Panc1 (cell line): ENCODE data around the gene COL6A1. TPM values are rescaled to one million over a fixed set of nuclear protein-coding genes. Genes with fewer than 3 reads are reported as not detected.

Experiments used
- ATAC-seq: fragments of 200-7000 bp; cut with Tn5 transposase; 2 replicates; pipeline ENCODE4 v1.9.1; 2020; ENCODE audit warnings: mild to moderate bottlenecking, moderate library complexity
- BruUV-seq: library from RNA; stranded (reverse); fragments of 400-500 nt; replicated peaks from 2 replicates; lab custom pipeline; 2021; lab: Mats Ljungman, UMichigan
- CTCF ChIA-PET: fragments of 300-600 bp; sonication (Branson Sonifier 250); formaldehyde crosslinking; loops from one replicate; lab custom pipeline; 2022; ENCODE audit warnings: antibody characterized with exemption; lab: Charles Lee
- POLR2A ChIA-PET: fragments of 300-600 bp; sonication (Branson Sonifier 250); formaldehyde crosslinking; loops from one replicate; lab custom pipeline; 2022; ENCODE audit warnings: antibody characterized with exemption; lab: Charles Lee
- DNase-seq: peaks from one replicate; pipeline ENCODE4 v3.0.0-alpha.2; 2010; ENCODE audit warnings: low read depth, low spot score
- H3K27ac ChIP-seq: 2 replicates; pipeline ENCODE4 v1.5.1; 2011; ENCODE audit warnings: mild to moderate bottlenecking, low read length, inconsistent platforms
- H3K27me3 ChIP-seq: fragments of 200-500 bp; sonication (Bioruptor generic); 2 replicates; pipeline ENCODE4 v1.6.0; 2014; ENCODE audit warnings: low read length, inconsistent platforms; ENCODE audit not compliant: control insufficient read depth, insufficient read depth
- H3K36me3 ChIP-seq: fragments of 200-500 bp; sonication (Bioruptor generic); 2 replicates; pipeline ENCODE4 v1.5.1; 2014; ENCODE audit warnings: inconsistent platforms, mild to moderate bottlenecking, low read length, moderate library complexity; ENCODE audit not compliant: control insufficient read depth, insufficient read depth
- H3K4me1 ChIP-seq: 2 replicates; pipeline ENCODE4 v1.5.1; 2011; ENCODE audit warnings: inconsistent platforms, mild to moderate bottlenecking, low read length, moderate library complexity; ENCODE audit not compliant: control insufficient read depth, insufficient read depth
- H3K4me3 ChIP-seq, 2 experiments: 2 replicates each; pipeline ENCODE4 v1.5.1; 2011 to 2012; ENCODE audit warnings: low read depth in 2 of 2, low read length in 2 of 2, mild to moderate bottlenecking in 2 of 2, inconsistent platforms in 1 of 2, moderate library complexity in 1 of 2
- H3K9me3 ChIP-seq: fragments of 200-500 bp; sonication (Bioruptor generic); 2 replicates; pipeline ENCODE4 v1.5.1; 2014; ENCODE audit warnings: low read depth, mild to moderate bottlenecking, inconsistent platforms, low read length, moderate library complexity; ENCODE audit not compliant: control insufficient read depth, insufficient read depth
- POLR2AphosphoS5 ChIP-seq: IDR thresholded peaks from 2 replicates; pipeline ENCODE4 v1.6.1; 2012; ENCODE audit warnings: mild to moderate bottlenecking, low read depth, low read length, moderate library complexity
- SIN3A ChIP-seq: IDR thresholded peaks from 2 replicates; pipeline ENCODE4 v1.6.1; 2012; ENCODE audit warnings: low read depth, mild to moderate bottlenecking, low read length, moderate library complexity, borderline replicate concordance; ENCODE audit not compliant: insufficient read depth
- TCF7L2 ChIP-seq: IDR thresholded peaks from 2 replicates; pipeline ENCODE4 v1.6.1; 2011; ENCODE audit warnings: mild to moderate bottlenecking, low read depth, low read length, inconsistent platforms
- in situ Hi-C: cut with HindIII; loops from 2 replicates; pipeline ENCODE4 v1.10.0; 2016; ENCODE audit warnings: low sequenced_read_pairs, low pct_unique_long_range_greater_than_20kb
- intact Hi-C: fragments of 100-400 bp; cut with micrococcal nuclease; formaldehyde crosslinking; loops from one replicate; pipeline ENCODE4 v1.10.0; 2022; ENCODE audit not compliant: unreplicated experiment
- total RNA-seq: library from RNA; stranded (reverse); gene quantifications from one replicate; pipeline ENCODE4 v1.2.1, GENCODE V29; 2021; ENCODE audit not compliant: unreplicated experiment
- TF ChIP-seq, protein P1 (sequence below), 2 experiments: IDR thresholded peaks; 2 replicates each; pipeline ENCODE4 v1.6.1; 2011 to 2012; ENCODE audit warnings: low read depth in 2 of 2, control low read depth in 1 of 2, low read length in 1 of 2, mild to moderate bottlenecking in 1 of 2, moderate library complexity in 1 of 2; ENCODE audit not compliant: insufficient read depth in 1 of 2
- TF ChIP-seq, protein P2 (sequence below): fragments of 450-650 bp; IDR thresholded peaks from 2 replicates; pipeline ENCODE4 v1.5.1; 2017; ENCODE audit warnings: mild to moderate bottlenecking

Gene COL6A1
- total RNA-seq, 1 experiment from 2014 or later, result 34.2 TPM

DNA sequence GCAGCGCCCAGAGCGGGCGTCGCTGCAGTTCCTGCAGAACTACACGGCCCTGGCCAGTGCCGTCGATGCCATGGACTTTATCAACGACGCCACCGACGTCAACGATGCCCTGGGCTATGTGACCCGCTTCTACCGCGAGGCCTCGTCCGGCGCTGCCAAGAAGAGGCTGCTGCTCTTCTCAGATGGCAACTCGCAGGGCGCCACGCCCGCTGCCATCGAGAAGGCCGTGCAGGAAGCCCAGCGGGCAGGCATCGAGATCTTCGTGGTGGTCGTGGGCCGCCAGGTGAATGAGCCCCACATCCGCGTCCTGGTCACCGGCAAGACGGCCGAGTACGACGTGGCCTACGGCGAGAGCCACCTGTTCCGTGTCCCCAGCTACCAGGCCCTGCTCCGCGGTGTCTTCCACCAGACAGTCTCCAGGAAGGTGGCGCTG lies 22.0 kb downstream of the COL6A1 start:
- in situ Hi-C loops, result no loop called here
- no peaks in the 10 kb centered on the region for H3K9me3 ChIP-seq
- ChIA-PET POLR2A (no interaction called here), CTCF (no interaction called here)
- H3K4me3 ChIP-seq, result no peak overlapping the region
- no TSS peak for BruUV-seq
- H3K36me3 ChIP-seq, result no peaks in the 10 kb centered on the region
- H3K27me3 ChIP-seq, result no peaks in the 10 kb centered on the region
- no peak overlapping the region for H3K27ac ChIP-seq
- DNase-seq, result no peak
- intact Hi-C loops, result no loop called here
- TF ChIP-seq SIN3A, result no peak
- TF ChIP-seq, protein P1, sequence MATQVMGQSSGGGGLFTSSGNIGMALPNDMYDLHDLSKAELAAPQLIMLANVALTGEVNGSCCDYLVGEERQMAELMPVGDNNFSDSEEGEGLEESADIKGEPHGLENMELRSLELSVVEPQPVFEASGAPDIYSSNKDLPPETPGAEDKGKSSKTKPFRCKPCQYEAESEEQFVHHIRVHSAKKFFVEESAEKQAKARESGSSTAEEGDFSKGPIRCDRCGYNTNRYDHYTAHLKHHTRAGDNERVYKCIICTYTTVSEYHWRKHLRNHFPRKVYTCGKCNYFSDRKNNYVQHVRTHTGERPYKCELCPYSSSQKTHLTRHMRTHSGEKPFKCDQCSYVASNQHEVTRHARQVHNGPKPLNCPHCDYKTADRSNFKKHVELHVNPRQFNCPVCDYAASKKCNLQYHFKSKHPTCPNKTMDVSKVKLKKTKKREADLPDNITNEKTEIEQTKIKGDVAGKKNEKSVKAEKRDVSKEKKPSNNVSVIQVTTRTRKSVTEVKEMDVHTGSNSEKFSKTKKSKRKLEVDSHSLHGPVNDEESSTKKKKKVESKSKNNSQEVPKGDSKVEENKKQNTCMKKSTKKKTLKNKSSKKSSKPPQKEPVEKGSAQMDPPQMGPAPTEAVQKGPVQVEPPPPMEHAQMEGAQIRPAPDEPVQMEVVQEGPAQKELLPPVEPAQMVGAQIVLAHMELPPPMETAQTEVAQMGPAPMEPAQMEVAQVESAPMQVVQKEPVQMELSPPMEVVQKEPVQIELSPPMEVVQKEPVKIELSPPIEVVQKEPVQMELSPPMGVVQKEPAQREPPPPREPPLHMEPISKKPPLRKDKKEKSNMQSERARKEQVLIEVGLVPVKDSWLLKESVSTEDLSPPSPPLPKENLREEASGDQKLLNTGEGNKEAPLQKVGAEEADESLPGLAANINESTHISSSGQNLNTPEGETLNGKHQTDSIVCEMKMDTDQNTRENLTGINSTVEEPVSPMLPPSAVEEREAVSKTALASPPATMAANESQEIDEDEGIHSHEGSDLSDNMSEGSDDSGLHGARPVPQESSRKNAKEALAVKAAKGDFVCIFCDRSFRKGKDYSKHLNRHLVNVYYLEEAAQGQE (IDR thresholded peaks at IDR 0.05; ENCODE audit: insufficient read depth in 1 of 2, low read depth in 2 of 2, low read length in 1 of 2), result no peak
- TF ChIP-seq, protein P2, sequence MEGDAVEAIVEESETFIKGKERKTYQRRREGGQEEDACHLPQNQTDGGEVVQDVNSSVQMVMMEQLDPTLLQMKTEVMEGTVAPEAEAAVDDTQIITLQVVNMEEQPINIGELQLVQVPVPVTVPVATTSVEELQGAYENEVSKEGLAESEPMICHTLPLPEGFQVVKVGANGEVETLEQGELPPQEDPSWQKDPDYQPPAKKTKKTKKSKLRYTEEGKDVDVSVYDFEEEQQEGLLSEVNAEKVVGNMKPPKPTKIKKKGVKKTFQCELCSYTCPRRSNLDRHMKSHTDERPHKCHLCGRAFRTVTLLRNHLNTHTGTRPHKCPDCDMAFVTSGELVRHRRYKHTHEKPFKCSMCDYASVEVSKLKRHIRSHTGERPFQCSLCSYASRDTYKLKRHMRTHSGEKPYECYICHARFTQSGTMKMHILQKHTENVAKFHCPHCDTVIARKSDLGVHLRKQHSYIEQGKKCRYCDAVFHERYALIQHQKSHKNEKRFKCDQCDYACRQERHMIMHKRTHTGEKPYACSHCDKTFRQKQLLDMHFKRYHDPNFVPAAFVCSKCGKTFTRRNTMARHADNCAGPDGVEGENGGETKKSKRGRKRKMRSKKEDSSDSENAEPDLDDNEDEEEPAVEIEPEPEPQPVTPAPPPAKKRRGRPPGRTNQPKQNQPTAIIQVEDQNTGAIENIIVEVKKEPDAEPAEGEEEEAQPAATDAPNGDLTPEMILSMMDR, result no peak
- TF ChIP-seq POLR2AphosphoS5, result no peak
- no peak for TF ChIP-seq TCF7L2
- H3K4me1 ChIP-seq, result no peaks in the 10 kb centered on the region
- no peak for ATAC-seq

DNA sequence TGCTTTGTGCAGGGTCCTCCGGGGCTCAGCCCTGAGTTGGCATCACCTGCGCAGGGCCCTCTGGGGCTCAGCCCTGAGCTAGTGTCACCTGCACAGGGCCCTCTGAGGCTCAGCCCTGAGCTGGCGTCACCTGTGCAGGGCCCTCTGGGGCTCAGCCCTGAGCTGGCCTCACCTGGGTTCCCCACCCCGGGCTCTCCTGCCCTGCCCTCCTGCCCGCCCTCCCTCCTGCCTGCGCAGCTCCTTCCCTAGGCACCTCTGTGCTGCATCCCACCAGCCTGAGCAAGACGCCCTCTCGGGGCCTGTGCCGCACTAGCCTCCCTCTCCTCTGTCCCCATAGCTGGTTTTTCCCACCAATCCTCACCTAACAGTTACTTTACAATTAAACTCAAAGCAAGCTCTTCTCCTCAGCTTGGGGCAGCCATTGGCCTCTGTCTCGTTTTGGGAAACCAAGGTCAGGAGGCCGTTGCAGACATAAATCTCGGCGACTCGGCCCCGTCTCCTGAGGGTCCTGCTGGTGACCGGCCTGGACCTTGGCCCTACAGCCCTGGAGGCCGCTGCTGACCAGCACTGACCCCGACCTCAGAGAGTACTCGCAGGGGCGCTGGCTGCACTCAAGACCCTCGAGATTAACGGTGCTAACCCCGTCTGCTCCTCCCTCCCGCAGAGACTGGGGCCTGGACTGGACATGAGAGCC lies 22.7 kb downstream of the COL6A1 start:
- ChIA-PET POLR2A (no interaction called here), CTCF (no interaction called here)
- DNase-seq (no peak), ATAC-seq (no peak)
- no peak for TF ChIP-seq POLR2AphosphoS5
- BruUV-seq, result TSS peak; percentile 94
- intact Hi-C loops, result no loop called here
- H3K27me3 ChIP-seq, result no peaks in the 10 kb centered on the region
- in situ Hi-C loops, result no loop called here
- no peaks in the 10 kb centered on the region for H3K36me3 ChIP-seq
- H3K4me3 ChIP-seq, result no peak overlapping the region
- H3K4me1 ChIP-seq, result no peaks in the 10 kb centered on the region
- no peak overlapping the region for H3K27ac ChIP-seq
- no peaks in the 10 kb centered on the region for H3K9me3 ChIP-seq

DNA sequence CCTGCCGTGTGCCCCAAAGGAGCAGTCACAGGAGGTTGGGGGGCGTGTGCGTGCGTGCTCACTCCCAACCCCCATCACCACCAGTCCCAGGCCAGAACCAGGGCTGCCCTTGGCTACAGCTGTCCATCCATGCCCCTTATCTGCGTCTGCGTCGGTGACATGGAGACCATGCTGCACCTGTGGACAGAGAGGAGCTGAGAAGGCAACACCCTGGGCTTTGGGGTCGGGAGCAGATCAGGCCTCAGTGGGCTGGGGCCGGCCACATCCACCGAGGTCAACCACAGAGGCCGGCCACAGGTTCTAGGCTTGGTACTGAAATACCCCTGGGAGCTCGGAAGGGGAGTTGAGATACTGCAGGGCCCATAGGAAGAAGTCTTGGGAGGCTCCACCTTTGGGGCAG lies 23.5 kb downstream of the COL6A1 start:
- ATAC-seq (no peak), DNase-seq (no peak)
- no TSS peak for BruUV-seq
- no peaks in the 10 kb centered on the region for H3K27me3 ChIP-seq
- ChIA-PET POLR2A (no interaction called here), CTCF (no interaction called here)
- no peak overlapping the region for H3K27ac ChIP-seq
- TF ChIP-seq, protein P1 (IDR thresholded peaks at IDR 0.05; ENCODE audit: insufficient read depth in 1 of 2, low read depth in 2 of 2, low read length in 1 of 2), result no peak
- TF ChIP-seq, protein P2, result no peak
- no peak for TF ChIP-seq SIN3A
- H3K4me3 ChIP-seq, result no peak overlapping the region
- intact Hi-C loops (no loop called here), in situ Hi-C loops (no loop called here)
- no peaks in the 10 kb centered on the region for H3K4me1 ChIP-seq
- H3K9me3 ChIP-seq, result no peaks in the 10 kb centered on the region
- H3K36me3 ChIP-seq, result no peaks in the 10 kb centered on the region
